GM21526 (cell line): Measurements from ENCODE around the gene BLOC1S3.
A peak's percentile ranks its signal among the peaks of the same experiment; 100 is the strongest.

Experiments used
- ATAC-seq: cut with Tn5 transposase; IDR thresholded peaks from one replicate; pipeline ENCODE4 v1.9.1; 2021; ENCODE audit warnings: moderate library complexity; ENCODE audit not compliant: unreplicated experiment, low FRiP score

The BLOC1S3 gene

GRCh38 chr19:45160870-45161737, 17.5 kb upstream of the BLOC1S3 start, which contains the start of gene NKPD1:
Gene NKPD1 (minus strand): TSS chr19:45160982. CDS start chr19:45160150, 832 bp downstream.
- ATAC-seq = no peak

GRCh38 chr19:45161738-45162607, 16.6 kb upstream of the BLOC1S3 start:
- no peak for ATAC-seq

GRCh38 chr19:45162608-45163143, 15.9 kb upstream of the BLOC1S3 start:
- no peak for ATAC-seq

- ATAC-seq = no peak
Observed at GRCh38 chr19:45163156-45163555, 15.4 kb upstream of the BLOC1S3 start.

- ATAC-seq = no peak
Observed at GRCh38 chr19:45163751-45164460, 14.7 kb upstream of the BLOC1S3 start.

- no peak for ATAC-seq
Observed at GRCh38 chr19:45164577-45165335, 13.8 kb upstream of the BLOC1S3 start.

GRCh38 chr19:45166723-45167252, 11.8 kb upstream of the BLOC1S3 start:
- no peak for ATAC-seq

DNA sequence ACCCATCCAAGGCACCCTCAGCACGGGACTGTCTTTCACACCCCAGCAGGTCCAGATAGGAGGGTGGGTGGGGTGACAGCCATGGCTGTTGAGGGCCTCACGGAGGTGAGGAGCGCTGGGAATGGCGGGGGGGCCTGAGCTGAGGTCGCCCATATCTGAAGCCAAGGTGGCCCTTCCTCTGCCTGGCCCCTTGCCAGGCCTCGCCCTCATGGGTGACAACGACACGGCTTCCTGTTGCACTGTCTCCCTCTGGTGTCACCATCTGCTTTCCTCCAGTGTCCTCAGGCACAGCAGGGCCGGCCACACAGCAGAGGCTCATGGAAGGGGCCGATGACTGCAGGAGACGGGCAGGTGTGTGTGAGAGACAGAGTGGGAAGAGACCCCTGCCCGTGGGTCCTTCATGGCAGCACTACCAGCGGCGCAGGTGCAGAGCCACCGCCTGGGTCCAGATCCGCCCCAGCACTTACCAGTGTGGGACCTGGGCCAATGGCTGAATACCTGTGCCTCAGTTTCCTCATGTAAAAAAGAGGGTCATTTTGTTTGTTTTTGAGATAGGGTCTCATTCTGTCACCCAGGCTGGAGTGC, 9.7 kb upstream of the BLOC1S3 start:
- ATAC-seq = no peak

- no peak for ATAC-seq
Observed at GRCh38 chr19:45169602-45170001, 9.0 kb upstream of the BLOC1S3 start.

DNA sequence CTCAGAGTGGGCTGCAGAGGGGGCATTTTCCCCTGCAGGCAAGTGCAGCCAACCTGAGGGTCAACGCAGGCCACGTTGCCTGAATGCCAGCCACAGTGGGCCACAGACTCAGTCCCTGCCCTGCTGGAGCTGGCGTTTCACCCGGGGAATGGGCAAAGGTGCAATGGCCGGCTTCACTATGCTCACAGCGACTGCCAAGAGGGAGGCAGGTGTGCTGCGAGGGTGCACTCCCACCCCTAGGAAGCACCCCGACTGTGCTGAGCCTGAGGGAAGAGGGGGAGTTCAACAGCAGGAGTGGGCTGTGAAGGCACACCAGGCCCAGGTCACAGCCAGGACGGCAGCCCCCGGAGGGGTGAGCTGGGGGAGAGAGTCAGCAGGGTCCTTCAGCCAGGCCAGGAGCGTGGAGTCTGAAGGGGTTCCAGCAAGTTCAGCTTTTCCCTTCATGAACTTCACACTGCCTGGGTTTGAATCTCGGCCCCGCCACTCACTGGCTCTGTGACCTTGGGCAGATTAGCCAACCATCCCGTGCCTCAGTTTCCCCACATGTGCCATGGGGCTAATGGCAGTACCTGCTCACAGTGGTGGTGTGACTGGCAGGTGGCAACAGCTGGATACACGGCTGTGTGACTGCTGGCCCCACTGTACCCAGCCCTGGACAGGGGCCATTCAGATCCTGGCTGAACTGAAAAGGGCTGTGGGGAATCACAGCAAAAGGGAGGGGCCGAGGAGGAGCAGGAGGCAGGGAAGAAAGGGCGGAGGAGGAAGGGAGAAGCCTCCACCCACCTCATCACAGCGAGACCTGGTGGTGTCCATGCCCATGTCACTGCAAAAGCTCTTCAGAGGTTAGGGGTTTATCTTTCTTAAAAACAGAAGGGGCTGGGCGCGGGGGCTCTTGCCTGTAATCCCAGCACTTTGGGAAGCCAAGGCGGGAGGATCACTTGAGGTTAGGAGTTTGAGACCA, 8.2 kb upstream of the BLOC1S3 start:
- no peak for ATAC-seq

DNA sequence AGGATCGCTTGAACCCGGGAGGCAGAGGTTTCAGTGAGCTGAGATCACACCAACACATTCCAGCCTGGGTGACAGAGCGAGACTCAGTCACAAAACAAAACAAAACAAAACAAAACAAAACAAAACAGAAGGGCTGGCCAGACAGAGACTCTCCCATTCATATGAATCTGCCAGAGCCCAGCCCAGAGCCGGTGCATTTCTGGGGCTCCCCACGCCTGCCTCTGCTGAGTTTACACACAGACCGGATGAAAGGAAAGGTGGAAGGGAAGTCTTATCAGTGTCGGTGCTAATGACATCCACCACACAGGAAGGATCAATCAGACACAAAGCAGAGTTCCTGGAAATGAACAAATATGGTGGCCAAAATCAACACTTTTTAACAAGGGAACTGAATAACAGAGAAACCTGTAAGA, 7.4 kb upstream of the BLOC1S3 start:
- no peak for ATAC-seq

DNA sequence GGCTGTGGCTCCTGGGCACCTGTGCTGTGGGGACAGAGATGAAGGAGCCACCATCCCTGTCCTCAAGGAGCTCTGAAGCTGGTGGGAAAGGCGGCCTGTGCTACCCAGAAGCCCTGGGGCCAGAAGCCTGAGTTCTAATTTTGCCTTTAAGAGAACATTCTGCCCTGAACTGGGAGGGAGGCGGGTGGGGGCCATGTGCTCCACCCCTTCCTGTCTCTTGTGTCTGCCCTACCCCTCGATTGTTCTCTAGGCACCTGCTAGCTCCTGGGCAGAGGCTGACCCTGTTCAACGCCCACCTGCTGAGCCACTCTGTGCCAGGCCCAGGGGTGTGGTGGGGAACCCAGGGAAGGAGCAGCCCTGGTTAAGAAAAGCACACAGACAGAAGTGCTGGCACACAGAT, 6.4 kb upstream of the BLOC1S3 start:
- ATAC-seq = no peak

- no peak for ATAC-seq
Observed at GRCh38 chr19:45172611-45173208, 5.9 kb upstream of the BLOC1S3 start.

GRCh38 chr19:45173816-45174215, 4.8 kb upstream of the BLOC1S3 start:
- ATAC-seq = no peak

GRCh38 chr19:45175515-45176345, 2.9 kb upstream of the BLOC1S3 start:
- no peak for ATAC-seq

DNA sequence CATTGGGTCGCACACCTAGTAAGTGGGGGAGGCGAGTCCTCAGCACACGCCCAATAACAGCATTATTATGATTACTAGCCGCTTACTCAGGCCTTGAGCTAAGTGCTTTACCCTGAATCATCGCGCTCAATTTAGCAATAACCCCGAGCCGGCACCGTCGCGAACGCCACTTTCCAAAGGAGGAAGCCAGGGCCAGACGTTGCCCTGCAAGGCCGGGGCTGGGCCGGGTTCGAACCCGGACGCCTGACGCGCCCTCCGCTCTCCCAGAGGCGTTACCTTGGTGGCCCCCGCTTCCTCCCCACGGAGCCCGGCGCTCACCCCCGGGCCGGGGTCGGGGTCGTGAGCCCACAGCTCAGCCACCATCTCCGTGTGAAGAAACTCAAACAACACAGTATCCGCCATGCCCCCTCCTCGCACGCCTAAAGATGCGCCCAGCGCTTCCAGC, 745 bp upstream of the BLOC1S3 start, which contains the start of gene TRAPPC6A:
TSS of gene TRAPPC6A (minus strand) at position 421 of the 445 bp plus-strand sequence. CDS start at position 402, 19 bp downstream.
- ATAC-seq = peak; percentile 8
